SK-N-MC (cell line): ENCODE data around the gene RIPK3.

Source experiments
- EZH2 ChIP-seq: fragments of 200-600 bp; sonication (generic); IDR thresholded peaks from one replicate; pipeline ENCODE4 v1.6.1; 2017; ENCODE audit warnings: antibody characterized with exemption
- POLR2AphosphoS5 ChIP-seq: IDR thresholded peaks from 2 replicates; pipeline ENCODE4 v1.6.1; 2012; ENCODE audit warnings: mild to moderate bottlenecking, low read depth, low read length, borderline replicate concordance

- TF ChIP-seq POLR2AphosphoS5 = no peak
- TF ChIP-seq EZH2 = no peak
Observed at GRCh38 chr14:24307156-24307574, 32.6 kb downstream of the RIPK3 start.
